Measurements from ENCODE around the gene LGR5. TPM values are rescaled to one million over a fixed set of nuclear protein-coding genes. Genes with fewer than 3 reads are reported as not detected.

LGR5 gene
- total and polyA plus RNA-seq, 2 donors (not counting 3 experiments of a cell fraction or from before 2014, with no cell fraction given) = not detected

DNA sequence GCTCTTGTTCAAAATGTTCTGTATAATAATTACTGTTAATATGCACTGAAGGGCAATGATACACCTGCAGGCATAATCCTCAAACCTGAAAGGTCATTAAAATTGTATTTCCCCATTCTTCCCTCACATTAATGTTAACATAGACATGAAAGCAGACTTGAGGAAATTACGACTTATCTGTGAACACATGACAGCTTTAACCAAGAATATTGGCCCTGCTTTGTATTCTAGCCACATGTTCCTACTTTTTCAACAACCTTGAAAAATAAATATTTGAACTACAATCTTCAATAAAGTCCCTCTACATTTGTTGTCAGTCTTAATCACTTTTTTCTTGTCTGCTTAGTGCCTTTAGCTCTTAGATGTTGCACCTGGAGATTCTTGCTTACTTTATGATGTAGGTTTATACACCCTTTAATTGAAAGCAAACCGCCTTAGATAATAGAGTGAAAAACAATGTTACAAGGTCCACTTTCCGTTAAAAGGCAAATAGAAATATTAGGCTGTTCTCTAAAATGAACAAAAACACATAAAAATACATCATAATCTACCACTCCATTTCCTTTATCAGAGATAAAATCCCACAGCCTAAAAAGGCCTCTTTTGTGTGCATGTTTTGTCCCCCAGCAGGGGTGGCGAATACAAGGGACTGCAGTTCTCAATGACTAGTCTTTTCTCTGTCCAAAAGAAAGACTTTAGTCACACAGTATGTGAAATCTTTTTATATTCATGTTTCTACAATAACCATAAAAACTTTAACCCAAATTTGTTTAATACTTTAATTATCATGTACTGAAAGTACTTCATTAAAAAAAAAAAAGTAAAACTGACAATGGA, 168.1 kb downstream of the LGR5 start:
- H3K4me1 ChIP-seq (ENCODE audit: control insufficient read depth, extremely low read depth, insufficient read depth, low read length) = no peaks in the 10 kb centered on the region
- H4K20me1 ChIP-seq (replicated peaks; ENCODE audit: control insufficient read depth, extremely low read depth, insufficient read depth, low read length) = no peaks in the 10 kb centered on the region
- no peak overlapping the region for H3K4me3 ChIP-seq (replicated peaks in 1 of 3; ENCODE audit: insufficient read depth in 1 of 3, low read depth in 1 of 3, low read length in 3 of 3)
- BruUV-seq (replicated peaks) = no TSS peak
- H2AFZ ChIP-seq (ENCODE audit: low read depth, low read length) = no peak overlapping the region
- dilution Hi-C loops (cut with MboI; ENCODE audit: extremely low pct_ligation_motif_present, low sequenced_read_pairs) (no loop called here), intact Hi-C loops (cut with micrococcal nuclease) (no loop called here)
- no peaks in the 10 kb centered on the region for H3K27me3 ChIP-seq (ENCODE audit: control insufficient read depth in 2 of 2, insufficient read depth in 2 of 2, low read length in 2 of 2)
- no peaks in the 10 kb centered on the region for H3K9me3 ChIP-seq (replicated peaks; ENCODE audit: control insufficient read depth, insufficient read depth, low read length)
- TF ChIP-seq, protein P1, sequence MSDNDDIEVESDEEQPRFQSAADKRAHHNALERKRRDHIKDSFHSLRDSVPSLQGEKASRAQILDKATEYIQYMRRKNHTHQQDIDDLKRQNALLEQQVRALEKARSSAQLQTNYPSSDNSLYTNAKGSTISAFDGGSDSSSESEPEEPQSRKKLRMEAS (IDR thresholded peaks at IDR 0.05; ENCODE audit: insufficient read depth, insufficient read length) = no peak
- TF ChIP-seq POLR2AphosphoS5 (IDR thresholded peaks at IDR 0.05; ENCODE audit: insufficient read depth, low read depth, low read length) (no peak), EZH2 (IDR thresholded peaks at IDR 0.05; ENCODE audit: borderline replicate concordance, low read depth, low read length, severe bottlenecking) (no peak), GATA2 (IDR thresholded peaks at IDR 0.05; ENCODE audit: insufficient read depth, insufficient read length, low read depth, low read length) (no peak), POLR2A (IDR thresholded peaks at IDR 0.05; ENCODE audit: low read depth, low read length) (no peak), FOS (IDR thresholded peaks at IDR 0.05; ENCODE audit: borderline replicate concordance, insufficient read depth, low read length) (no peak), MYC (IDR thresholded peaks at IDR 0.05; ENCODE audit: low read depth, low read length) (no peak), JUN (IDR thresholded peaks at IDR 0.05; ENCODE audit: borderline replicate concordance, insufficient read depth, insufficient read length, low read depth) (no peak)
- H3K79me2 ChIP-seq (ENCODE audit: control insufficient read depth, insufficient read depth, low read length) = no peaks in the 10 kb centered on the region
- FAIRE-seq = no peak
- H3K9ac ChIP-seq (replicated peaks; ENCODE audit: extremely low read depth, insufficient read depth, low read length) = no peak overlapping the region
- ChIA-PET POLR2A (no interaction called here), CTCF (interaction anchor here (1.0 to 3.3 kb wide), 2 partner anchors 29 to 140 kb away, joined by 3 to 21 read pairs; no protein-coding TSS in a partner anchor)
- no peak overlapping the region for H3K27ac ChIP-seq (ENCODE audit: insufficient read depth, low read depth, low read length)
- no peak overlapping the region for H3K4me2 ChIP-seq (ENCODE audit: insufficient read depth, low read length)
- peaks cover 5 to 25% of the 10 kb centered on the region in 2 experiments for H3K36me3 ChIP-seq (ENCODE audit: control insufficient read depth in 2 of 2, extremely low read depth in 1 of 2, insufficient read depth in 2 of 2, low read length in 2 of 2)
- DNase-seq (ENCODE audit: low read depth, low spot score) = no peak
- H3K9me1 ChIP-seq (replicated peaks; ENCODE audit: control insufficient read depth, extremely low read depth, insufficient read depth, low read length) = no peaks in the 10 kb centered on the region

Measured in endothelial cell of umbilical vein (primary cell).